NOMO-1 (cell line): ENCODE results near the gene RGL2.
A peak's percentile ranks its signal among the peaks of the same experiment; 100 is the strongest.
"Not testable (repeated sequence)": the region's sequence is repeated elsewhere in the genome, so short reads cannot be mapped to it uniquely, and the experiment has no call there.

Experiments used
- DNase-seq, 2 experiments: peaks; one replicate each; lab custom pipeline; 2025; ENCODE audit not compliant: unreplicated experiment in 2 of 2; lab: John Stamatoyannopoulos, UW

RGL2 gene, protein sequence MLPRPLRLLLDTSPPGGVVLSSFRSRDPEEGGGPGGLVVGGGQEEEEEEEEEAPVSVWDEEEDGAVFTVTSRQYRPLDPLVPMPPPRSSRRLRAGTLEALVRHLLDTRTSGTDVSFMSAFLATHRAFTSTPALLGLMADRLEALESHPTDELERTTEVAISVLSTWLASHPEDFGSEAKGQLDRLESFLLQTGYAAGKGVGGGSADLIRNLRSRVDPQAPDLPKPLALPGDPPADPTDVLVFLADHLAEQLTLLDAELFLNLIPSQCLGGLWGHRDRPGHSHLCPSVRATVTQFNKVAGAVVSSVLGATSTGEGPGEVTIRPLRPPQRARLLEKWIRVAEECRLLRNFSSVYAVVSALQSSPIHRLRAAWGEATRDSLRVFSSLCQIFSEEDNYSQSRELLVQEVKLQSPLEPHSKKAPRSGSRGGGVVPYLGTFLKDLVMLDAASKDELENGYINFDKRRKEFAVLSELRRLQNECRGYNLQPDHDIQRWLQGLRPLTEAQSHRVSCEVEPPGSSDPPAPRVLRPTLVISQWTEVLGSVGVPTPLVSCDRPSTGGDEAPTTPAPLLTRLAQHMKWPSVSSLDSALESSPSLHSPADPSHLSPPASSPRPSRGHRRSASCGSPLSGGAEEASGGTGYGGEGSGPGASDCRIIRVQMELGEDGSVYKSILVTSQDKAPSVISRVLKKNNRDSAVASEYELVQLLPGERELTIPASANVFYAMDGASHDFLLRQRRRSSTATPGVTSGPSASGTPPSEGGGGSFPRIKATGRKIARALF

DNA sequence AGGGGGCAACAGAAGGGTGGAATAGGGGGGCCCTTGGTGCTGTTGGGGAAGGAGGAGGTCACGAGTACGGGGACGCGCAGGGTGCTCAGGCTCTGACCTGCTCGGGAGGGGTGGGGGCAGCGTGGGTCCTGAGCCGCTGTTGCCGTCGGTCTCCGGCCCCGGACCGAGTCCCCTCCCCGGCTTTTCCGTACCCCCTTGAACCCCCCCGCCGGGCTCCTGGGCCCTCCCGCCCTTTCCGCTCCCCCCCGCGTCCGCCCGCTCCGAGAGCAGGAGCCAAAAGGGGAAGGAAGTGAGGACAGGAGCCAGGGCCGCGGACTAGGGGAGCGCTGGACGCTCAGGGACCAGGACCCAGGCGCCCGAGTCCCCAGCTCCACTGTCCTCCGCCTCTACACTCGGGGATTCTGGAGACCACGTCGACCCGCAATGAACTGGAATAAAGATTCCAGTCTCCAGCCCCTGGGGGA is at the start of gene RGL2:
Gene RGL2, minus strand, starts transcription at position 170 of the 464 bp plus-strand sequence. CDS start 332 bp downstream, outside the sequence.
- DNase-seq = peak; percentile 53 to 81

DNA sequence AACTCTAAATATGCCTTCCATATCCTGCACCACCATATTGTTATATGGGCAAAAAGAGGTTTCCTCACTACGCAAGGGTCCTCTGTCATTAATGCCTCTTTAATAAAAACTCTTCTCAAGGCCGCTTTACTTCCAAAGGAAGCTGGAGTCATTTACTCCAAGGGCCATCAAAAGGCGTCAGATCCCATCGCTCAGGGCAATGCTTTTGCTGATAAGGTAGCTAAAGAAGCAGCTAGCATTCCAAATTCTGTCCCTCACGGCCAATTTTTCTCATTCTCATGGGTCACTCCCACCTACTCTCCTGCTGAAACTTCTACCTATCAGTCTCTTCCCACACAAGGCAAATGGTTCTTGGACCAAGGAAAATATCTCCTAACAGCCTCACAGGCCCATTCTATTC is 49.1 kb upstream of the RGL2 start:
- DNase-seq = no peak

DNA sequence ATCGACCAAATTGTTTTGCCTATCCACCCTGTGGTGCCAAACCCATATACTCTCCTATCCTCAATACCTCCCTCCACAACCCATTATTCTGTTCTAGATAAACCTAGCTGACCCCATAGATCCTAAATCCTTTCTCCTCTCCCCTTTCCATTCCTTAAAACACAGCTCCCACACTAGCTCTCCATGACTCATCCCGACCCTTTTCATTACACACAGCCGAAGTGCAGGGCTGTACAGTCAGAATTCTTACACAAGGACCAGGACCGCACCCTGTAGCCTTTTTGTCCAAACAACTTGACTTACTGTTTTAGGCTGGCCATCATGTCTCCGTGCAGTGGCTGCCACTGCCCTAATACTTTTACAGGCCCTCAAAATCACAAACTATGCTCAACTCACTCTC is 48.2 kb upstream of the RGL2 start:
- DNase-seq = not testable (repeated sequence)

DNA sequence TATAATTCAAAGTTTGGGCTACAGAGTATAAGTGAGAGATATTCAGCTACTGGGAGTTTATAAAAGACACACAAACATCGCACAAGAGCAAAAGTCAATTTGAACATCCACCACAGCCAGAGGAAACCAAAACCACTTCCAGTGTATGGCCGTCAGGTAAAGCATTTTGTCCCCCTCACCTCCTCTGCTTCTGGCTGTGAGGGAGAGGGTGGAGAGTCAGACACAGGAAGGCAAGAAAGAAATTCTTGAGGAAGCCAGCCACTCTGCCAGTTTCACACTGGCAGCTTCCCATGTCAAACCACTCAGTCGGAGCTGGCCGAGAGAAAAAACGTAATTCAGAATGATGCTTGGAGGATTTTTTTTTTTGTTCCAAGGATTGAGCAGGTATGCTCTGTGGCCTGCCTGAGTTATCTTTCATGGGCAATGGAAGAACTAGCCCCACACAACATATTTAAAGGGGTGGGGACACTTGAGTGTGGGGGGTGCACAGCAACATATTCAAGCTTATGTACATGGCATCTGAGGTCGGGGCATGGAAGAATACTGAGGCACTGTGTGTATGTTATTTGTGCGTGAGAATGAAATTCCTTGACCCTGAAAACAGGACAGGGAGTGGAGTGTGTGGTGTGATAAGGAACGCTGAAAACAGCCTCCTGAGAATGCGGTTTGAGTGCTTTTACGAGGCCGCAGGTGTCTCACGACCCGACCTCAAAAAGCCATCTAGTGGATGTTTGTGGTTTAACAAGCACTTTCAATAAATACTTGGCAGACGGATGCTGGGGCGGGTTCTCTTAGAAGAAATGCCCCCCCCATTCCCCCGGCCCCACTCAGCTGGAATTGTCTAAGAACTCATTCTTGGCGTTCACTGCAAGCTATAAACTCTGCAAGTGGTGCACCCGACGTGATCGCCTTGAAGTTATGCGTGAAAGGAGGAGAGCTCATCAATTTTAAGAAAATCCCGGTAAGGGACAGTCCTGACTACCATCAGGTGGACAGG is 46.3 kb upstream of the RGL2 start:
- peak; percentile 28 to 54 for DNase-seq

DNA sequence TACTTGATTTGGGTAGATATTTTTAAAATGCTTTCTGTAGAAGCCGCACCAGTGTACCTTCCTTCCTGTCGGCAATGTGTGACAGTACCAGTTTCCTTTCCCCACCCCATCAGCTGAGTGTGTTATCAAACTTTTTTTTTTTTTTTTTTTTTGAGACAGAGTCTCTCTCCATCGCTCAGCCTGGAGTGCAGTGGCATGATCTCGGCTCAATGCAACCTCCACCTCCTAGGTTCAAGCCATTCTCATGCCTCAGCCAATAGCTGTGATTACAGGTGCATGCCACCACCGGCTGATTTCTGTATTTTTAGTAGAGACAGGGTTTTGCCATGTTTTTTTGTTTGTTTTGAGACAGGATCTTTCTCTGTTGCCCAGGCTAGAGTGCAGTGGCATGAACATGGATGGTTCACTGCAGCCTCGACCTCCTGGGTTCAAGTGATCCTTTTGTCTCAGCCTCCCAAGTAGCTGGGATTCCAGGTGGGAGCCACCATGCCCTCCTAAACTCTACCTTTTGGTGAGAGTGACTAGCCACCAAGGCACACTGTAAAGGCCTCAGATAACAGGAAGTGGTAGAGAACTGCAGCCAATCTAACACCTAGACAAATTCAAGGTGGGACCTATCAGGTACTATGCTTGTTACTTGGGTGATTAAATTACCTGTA is 45.3 kb upstream of the RGL2 start:
- DNase-seq = no peak

DNA sequence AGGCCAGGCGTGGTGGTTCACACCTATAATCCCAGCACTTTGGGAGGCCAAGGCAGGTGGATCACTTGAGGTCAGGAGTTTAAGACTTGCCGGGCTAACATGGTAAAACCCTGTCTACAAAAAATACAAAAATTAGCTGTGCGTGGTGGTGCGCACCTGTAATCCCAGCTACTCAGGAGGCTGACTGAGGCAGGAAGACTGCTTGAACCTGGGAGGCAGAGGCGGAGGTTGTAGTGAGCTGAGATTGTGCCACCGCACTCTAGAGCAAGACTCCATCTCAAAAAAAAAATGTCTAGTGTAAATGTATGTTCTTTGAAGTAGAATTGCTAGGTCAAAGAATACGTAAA is 44.8 kb upstream of the RGL2 start:
- not testable (repeated sequence) for DNase-seq

DNA sequence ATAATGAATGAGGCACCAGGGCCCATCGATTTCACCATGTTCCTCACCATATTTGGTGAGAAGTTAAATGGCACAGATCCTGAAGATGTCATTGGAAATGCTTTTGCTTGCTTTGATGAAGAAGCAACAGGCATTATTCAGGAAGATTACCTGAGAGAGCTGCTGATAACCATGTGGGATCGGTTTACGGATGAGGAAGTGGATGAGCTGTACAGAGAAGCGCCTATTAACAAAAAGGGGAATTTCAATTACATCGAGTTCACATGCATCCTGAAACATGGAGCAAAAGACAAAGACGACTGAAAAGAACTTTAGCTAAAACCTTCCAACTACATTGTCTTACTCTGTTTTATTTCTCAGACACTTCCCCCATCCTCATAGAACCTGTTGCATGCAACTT is 40.5 kb upstream of the RGL2 start:
- no peak for DNase-seq

DNA sequence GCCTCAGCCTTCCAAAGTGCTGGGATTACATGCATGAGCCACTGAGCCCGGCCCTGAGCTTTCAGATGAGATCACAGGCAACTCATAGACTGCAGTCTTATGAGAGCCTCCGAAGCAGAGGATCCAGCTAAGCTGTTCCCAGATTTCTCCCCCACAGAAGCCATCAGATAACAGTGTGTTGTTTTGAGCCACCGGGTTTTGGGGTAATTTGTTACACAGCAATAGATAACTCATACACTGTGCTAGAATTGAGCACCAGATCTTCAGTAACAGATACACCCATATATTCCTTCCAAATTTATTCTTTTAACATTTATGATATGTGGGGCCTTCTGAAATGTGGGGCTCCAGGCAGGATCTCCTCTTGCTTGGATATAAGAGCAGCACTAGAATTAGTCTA is 37.8 kb upstream of the RGL2 start:
- DNase-seq = no peak

DNA sequence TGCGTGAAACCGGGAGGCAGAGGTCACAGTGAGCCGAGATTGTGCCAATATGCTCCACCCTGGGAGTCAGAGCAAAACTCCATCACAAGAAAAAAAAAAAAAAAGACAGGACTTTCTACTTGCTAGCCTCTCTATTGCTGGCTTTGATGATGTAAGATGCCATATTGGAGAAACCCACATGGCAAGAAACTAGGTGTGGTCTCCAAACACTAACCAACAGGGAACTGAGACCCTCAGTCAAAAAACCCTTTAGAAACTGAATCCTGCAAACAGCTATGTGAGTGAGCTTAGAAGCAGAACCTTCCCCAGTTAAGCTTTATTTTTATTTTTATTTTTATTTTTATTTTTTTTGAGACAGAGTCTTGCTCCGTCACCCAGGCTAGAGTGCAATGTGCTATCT is 37.2 kb upstream of the RGL2 start:
- DNase-seq = no peak

DNA sequence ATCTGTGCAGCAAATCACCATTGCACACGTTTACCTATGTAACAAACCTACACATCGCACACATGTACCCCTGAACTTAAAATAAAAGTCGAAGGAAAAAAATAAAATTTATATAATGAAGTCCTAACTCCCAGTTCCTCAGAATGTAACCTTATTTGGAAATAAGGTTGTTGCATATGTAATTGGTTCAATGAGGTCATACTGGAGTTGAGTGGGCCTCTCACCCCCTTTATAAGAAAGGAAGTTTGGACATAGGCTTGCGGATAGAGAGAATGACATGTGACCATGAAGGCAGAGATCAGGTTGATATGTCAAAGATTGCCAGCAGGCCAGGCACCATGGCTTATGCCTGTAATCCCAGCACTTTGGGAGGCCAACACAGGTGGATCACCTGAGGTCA is 34.9 kb upstream of the RGL2 start:
- DNase-seq = no peak

DNA sequence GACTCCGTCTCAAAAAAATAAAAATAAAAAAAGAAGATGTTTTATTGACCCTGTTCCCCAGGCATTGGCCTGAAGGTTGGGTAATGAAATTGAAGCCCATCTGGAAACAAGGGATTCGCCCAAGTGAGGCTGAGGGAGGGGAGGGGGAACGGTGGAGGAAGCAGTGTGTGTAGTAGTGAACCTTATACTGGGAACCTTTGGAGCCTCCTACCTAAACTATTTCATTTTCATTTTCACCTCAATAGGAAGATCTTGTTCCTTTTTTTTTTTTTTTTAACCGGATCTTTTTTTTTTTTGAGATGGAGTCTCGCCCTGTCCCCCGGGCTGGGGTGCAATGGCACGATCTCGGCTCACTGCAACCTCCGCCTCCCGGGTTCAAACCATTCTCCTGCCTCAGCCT is 32.0 kb upstream of the RGL2 start:
- no peak for DNase-seq

DNA sequence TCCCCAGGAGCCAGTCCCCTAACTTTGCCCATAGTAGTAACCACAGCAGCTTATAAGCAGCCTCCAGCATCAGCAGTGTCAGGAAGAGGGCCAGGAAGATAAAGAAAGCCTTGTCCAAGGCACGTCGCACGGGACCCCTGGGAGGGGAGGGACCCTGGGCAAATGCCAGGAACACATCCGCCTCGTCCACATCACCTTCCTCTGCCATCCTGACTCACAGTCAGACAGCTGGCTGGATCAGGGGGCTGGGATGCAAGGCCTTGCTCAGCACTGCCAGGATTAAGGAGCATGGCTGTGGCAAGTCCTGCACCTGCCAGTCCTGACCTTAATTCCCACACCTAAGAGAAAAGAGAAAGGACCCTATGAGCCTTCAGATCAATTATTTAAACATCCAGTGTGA is 30.3 kb upstream of the RGL2 start:
- no peak for DNase-seq

DNA sequence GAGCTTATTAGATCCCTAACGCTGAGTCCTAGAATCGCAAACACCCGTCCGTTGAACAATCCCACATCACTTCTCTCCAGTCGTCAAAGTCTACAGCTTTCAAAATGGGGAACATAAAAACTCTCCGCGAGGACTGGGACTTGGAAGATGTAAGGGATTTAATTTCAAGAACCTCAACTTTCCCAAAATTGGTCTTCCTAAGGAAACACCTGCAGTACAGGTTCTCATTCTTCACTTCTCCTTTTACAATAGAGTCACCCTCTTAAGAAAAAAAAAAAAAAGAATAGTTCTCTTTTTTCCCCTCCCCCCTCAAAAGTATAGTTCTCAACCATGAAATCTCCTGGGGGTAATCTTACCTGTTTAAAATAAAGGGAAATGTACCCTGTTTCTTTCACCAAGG is 25.4 kb upstream of the RGL2 start:
- peak in 1 of 2 experiments; percentile 34 for DNase-seq

DNA sequence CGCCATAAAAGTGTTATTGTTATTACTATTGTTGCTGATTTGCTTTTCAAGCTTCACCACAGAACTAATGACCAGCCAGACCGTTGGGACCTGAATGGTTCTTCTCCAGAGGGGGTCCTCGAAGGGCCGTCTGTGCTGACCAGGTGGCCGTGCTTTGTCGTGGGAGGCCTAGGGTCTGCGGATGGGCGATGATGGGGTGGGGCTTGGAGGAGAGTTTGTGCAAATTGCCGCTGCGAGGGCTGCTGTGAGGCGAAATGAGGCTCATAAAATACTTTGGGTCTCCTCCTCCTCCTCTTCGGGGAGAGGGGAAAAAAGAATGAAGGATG is 24.8 kb upstream of the RGL2 start:
- DNase-seq = no peak

DNA sequence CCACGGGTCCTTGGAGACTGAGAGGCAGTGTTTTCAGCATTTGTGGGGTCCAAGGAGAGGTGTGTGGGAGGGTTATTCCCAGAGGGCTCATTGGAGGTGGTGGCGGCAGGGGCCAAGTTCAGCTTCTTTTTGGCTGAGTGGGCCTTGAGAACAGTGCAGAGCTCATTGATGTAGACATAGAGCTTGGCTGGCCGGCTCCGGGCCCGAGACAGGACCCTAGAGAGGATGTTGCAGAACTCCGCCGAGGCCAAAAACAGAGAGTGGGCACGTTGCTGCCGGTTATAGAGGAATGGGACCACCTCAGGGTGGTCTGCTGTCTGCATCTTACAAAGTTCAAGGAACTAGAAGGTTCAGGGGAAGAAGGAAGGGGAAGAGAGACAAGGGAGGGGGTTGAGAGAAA is 22.5 kb upstream of the RGL2 start:
- DNase-seq = no peak

DNA sequence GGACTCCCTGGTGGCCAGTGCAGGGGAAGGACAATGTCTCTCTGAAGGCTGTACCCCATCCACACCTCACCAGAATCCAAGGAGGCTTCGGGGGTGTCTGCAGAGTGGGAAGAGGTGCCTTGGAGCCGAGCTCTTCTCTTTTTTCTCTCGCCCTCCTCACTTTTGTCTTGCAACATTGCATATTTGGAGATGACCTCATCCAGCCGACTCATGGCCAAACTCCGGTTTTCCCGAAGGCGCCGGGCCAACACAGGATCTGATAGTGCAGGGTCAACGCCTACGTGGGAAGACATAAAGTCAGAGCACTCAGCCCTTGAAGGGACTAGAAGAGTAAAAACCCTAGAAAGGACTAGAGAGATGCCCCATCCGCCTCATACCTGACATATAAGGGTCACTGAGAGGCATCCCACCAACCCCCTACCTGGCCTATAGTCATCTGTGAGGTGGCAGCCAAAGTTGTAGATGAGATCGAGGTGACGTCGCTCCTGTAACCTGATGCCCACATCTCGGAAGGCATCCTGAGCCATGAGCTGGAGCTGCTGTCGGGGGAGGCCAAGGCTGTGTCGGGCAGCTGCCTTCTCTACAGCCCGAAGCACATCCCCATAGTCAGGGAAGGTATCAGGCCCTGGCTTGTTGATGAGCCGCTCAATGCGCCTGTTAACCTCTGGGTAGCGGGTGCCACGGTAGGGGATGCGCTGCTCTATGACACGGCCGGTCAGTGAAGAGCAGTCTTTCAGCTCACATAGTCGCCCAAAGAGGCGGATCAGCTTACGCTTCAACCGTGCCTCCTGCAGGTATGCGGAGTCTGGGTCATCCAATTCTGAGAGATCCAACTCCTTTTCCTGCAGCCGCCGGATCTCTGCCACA is 21.8 kb upstream of the RGL2 start:
- DNase-seq = no peak

DNA sequence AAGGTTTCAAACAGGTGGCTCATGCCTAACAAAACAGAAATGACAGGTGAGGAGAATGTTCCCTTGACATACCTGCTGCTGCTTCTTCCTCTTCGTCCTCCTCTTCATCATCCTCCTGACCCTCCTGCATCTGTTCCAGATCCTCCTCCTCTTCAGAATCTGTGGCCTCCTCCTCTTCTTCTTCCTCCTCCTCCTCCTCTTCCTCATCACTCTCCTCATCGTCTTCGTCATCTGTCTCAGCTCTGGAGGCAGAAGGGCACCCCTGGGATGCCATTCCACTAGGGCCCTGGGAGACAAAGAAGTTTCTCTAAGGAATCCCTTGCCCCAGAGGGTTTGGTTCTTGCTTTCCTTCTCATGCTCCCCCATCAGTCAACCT is 21.2 kb upstream of the RGL2 start:
- DNase-seq = no peak

DNA sequence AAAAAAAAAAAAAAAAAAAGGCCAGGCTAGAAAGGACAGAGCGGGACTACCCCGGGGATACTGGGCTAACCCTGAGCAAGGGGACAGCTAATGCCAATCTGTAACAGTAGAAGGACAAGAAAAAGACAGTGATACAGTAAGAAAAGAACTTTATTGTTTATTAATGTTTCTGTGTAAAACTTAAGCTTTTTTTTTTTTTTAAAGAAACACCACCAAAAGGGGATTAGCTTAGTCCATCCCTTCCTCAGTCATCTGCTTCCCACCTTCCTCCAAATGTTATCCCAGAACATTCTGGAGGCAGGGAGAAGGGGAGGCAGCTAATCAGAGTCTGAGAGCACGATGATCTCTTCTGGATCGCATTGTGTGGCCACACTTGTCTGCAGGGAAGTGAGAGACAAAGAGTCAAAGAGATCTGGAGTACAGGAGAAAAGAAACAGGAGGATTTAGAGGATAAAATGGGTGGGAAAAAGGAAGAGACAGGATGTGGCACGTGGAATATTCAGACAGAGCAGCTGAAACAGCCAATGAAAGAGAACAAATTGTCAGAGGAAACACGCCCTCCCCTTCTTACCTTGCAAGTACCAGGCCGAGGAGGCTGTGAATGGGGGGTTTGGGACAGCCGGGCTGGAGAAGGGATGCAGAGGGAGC is 19.8 kb upstream of the RGL2 start:
- DNase-seq = no peak
